ENCODE data around the gene ITGA1.

DNA sequence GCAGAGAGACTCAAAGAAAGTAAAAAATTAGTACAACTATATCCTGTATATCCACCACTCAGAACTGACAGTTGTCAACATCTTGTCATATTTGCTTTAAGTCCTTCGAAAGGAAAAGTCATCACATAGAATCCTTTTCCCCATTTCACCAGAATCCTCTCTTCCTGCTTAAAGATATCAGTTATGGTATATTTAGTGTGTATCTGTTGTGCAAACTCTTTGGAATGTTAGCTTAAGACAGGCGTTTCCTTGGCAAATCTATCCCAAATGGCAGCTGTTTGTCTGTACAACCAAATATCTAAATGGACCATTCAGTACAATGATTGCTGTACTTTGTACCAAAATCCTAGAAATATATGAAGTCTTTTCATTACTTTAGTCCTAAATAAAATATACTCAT lies 98.5 kb downstream of the ITGA1 start:
- TF ChIP-seq POLR2AphosphoS5 (IDR thresholded peaks at IDR 0.05; ENCODE audit: low read depth, low read length), result no peak
- TF ChIP-seq POLR2A (IDR thresholded peaks at IDR 0.05; ENCODE audit: low read depth, low read length), result no peak
